GM19240 (cell line): Measurements from ENCODE around the gene PLEKHG2.
A peak's percentile ranks its signal among the peaks of the same experiment; 100 is the strongest.

Experiments
- DNase-seq: peaks from one replicate; pipeline ENCODE4 v3.0.0; 2011; ENCODE audit warnings: low spot score; ENCODE audit not compliant: insufficient read length

Gene PLEKHG2

DNA sequence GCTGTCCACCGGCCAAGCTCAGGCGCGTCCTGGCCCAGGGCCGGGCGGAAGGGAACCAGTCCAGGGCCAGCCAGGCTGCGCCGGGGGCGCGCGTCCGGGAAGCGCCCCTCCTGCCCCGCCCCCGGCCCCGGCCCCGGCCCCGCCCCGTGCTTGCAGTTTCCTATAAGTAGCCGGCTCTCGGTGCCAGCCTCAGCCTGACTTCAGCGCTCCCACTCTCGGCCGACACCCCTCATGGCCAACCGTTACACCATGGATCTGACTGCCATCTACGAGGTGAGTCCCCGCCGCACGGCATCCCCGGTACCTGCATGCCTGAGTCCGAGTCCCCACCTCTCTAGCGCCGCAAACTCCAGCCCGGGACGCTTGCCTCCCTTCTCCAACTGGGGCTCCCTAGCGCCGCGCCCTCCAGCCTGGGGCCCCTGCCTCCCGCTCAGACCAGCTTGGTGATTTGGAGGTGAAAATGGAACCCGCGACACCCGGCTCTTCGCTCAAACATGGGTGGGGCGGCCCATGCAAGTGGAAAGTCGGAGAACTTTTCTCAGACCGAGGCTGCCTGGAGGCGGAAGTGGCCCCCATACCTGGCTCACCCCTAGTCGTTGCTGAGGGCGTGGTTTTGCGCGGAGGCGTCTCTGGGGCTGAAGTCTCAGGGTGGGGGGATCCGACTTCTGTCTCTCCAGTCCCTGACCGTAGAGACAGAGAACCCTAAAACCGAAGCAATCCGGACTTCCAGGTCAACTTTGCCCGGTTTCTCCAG, 5.6 kb upstream of the PLEKHG2 start, which contains the start of gene ZFP36:
Gene ZFP36, plus strand, starts transcription at position 192 of the 754 bp plus-strand sequence. Its CDS starts 58 bp downstream, at position 250.
- peak; percentile 43 for DNase-seq

DNA sequence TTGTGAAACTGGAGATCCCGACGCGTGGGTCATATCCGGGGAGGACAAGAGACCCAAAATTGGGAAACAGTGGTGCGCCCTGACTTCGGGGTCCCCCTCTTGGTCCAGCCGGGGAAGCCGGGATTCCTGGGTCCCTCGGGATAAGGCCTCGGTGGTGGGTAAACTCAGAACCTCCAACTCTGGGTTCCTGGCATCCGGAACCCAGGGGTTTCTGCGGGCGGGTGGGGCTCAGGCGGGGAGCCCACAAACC, 5.1 kb upstream of the PLEKHG2 start:
- no peak for DNase-seq

DNA sequence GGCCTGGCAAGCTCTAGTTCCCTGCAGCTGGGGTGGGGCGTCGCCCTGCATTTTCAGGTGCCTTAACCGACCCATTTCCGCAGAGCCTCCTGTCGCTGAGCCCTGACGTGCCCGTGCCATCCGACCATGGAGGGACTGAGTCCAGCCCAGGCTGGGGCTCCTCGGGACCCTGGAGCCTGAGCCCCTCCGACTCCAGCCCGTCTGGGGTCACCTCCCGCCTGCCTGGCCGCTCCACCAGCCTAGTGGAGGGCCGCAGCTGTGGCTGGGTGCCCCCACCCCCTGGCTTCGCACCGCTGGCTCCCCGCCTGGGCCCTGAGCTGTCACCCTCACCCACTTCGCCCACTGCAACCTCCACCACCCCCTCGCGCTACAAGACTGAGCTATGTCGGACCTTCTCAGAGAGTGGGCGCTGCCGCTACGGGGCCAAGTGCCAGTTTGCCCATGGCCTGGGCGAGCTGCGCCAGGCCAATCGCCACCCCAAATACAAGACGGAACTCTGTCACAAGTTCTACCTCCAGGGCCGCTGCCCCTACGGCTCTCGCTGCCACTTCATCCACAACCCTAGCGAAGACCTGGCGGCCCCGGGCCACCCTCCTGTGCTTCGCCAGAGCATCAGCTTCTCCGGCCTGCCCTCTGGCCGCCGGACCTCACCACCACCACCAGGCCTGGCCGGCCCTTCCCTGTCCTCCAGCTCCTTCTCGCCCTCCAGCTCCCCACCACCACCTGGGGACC, 4.6 kb upstream of the PLEKHG2 start:
- DNase-seq: no peak

DNA sequence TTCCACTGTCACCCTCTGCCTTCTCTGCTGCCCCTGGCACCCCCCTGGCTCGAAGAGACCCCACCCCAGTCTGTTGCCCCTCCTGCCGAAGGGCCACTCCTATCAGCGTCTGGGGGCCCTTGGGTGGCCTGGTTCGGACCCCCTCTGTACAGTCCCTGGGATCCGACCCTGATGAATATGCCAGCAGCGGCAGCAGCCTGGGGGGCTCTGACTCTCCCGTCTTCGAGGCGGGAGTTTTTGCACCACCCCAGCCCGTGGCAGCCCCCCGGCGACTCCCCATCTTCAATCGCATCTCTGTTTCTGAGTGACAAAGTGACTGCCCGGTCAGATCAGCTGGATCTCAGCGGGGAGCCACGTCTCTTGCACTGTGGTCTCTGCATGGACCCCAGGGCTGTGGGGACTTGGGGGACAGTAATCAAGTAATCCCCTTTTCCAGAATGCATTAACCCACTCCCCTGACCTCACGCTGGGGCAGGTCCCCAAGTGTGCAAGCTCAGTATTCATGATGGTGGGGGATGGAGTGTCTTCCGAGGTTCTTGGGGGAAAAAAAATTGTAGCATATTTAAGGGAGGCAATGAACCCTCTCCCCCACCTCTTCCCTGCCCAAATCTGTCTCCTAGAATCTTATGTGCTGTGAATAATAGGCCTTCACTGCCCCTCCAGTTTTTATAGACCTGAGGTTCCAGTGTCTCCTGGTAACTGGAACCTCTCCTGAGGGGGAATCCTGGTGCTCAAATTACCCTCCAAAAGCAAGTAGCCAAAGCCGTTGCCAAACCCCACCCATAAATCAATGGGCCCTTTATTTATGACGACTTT, 3.9 kb upstream of the PLEKHG2 start:
- DNase-seq: no peak

DNA sequence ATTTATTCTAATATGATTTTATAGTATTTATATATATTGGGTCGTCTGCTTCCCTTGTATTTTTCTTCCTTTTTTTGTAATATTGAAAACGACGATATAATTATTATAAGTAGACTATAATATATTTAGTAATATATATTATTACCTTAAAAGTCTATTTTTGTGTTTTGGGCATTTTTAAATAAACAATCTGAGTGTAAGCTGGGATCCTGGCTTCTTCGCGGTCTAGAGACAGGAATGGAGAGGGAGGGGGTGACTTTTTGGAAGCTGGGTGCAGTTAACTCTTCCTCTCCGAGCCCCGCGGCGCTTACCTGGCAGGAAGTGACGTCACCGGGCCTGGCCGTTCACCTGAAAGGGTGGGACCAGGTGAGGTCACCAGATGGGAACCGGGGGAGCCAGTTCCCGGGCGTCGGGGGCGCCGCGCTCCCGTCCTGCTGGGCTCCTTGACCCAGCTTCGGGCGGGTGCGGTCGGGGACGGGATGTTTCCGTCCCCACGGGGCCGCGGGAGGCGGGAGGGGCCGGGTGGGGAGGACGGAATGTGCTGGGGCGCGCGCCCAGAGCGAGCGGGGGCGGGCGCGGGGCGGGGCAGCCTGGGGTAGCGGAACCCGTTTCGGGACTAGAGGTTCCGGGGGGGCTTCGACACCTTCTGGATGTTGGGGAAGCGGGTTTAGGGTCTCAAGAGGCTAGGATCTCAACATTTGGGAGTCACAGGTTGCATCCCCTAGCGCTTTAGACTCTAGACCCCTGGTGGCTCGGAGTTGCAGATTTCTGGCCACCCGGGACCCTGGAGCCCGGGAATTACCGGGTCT, 3.1 kb upstream of the PLEKHG2 start:
- no peak for DNase-seq

DNA sequence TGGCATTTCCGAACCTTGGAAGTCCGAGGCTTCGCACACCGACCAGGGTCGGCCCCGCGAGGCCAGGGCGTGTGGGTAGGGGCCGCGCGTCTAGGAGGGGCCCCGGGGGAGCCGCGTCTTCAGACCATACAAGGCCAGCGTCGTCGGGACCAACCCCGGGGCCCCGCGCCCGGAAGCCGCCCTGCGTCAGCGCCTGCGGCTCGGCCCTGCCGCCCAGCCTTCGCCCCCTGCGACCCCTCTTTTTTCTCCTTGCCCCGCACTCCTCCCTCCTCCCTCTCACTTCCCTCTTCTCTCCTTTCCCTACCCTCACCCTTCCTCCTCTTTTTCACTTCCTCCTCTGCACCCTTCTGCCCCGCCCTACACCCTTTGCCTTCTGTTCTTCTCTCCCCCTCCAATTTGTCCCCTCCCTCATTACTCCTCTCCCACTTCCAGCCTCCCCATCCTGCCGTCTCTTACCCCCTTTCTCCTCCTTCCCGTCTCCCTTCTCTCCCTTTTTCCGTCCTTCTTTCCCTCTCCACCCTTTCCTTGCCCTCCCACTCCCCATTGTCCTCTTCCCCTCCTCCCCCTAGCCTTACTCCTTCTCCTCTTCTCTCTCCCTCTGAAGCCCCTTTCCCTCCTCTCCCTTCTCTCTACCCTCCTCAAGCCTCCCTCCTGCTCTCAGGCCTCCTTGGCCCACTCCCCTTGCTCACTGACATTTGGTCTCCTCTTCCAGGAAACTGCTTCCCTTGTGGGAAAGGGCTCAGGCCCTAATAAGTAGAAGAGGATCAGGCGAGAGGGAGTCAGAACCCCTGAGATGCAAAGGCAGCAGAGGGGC, 2.2 kb upstream of the PLEKHG2 start:
- DNase-seq: no peak

DNA sequence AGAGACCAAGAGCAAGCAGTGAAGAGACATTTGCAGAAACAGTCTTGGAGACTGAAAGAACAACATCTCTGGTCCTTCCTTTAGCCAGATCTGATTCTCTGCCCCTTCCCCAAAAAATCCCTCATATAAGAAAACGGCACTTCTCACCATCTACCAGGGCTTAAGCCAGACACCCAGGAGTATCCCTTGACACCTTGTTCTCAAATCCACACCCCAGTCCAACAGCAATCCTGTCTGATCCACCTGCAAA, 1.7 kb upstream of the PLEKHG2 start:
- DNase-seq: no peak

DNA sequence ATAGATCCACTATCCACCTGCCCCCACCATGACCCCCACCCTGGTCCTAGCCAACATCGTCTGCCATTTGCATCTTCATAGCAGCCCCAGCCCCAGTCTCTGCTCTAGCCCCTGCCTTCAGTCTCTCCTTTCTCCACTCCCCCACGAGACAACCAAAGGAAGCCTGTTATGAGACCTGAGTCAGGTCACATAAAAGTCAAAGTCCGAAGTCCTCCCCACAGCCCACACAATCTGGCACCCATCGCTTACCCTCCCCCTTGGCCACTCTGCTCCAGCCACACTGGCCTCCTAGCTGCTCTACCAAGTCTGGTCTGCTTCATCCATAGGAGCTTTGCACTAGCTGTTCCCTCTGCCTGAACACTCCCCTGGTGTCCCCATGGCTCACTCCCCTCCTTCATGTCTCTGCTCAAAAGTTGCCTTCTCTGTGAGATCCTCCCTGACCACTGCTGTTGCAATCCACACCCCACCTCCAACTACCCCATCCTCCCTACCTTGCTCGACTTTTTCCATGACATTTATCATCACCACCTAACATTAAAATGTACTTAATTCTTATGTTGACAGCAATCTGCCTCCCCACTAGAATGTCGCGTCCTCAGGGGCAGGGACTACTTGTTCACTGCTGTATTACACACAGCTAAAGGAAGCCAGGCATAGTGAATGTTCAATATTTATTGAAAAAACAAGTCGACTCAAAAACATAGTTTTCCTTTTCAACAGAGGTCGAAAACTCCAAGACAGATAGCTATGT, 1.2 kb upstream of the PLEKHG2 start:
- no peak for DNase-seq

DNA sequence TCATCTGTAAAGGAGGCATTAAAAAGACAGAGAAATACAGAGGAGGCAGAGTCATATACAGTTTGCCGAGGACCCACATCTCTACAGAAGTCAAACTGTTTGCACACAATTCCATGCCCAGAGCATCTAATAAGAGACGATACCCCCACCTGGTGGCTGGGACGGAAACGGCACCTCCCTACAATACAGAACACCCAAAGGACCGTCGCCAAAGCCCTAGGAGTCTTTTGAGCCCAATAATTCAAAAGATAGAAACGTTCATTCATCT, 703 bp upstream of the PLEKHG2 start:
- DNase-seq: peak; percentile 60

DNA sequence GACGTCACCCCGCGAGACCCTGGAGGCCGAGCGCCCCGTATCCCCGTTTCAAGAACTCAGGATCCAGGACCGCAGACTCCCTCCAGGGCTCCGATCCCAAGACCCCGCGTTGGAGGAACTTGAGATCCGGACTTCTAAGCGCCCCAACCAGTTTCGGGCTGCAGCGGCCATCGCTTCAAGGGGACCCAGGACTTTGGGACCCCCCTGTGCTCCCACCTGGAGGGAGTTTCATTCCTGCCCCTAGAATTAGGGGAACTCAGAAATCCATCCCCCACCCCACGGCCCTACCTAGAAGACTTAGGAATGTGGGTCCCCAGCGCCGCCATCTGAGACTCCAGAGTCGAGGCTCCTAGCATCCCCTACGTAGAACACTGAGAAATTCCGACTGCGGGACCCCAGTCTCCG, 400 bp downstream of the PLEKHG2 start:
- no peak for DNase-seq

DNA sequence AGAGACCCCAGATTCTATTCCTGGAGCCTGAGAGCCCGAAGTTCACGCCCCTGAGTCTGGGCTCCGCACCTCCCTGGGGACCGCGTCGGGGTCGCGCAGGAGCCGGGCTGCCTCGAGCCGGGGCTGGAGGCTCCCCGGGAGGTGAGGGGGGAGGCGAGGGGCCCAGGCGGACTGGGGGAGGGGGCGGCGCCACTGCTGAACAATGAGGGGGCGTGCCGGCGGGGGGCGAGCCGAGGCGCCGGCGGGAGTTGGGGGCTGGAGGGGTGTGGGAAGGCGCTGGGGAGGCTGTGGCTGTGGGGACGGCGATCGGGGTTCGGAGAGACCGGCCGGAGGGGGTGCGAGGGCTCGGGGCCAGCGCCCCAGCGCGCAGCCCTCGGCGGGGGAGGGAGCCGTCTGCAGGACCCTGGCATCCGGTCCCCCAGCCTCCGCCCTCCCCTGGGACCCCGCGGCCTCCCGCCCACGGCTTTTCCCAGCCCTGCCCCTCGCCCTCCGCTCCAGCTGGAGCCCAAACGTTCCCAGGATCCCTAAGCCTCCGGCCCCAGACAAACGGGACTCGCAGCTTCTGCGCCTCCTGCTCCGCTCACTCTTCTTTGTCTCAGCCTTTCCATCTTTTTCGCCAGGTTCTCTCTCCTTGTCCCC, 922 bp downstream of the PLEKHG2 start:
- DNase-seq: no peak

DNA sequence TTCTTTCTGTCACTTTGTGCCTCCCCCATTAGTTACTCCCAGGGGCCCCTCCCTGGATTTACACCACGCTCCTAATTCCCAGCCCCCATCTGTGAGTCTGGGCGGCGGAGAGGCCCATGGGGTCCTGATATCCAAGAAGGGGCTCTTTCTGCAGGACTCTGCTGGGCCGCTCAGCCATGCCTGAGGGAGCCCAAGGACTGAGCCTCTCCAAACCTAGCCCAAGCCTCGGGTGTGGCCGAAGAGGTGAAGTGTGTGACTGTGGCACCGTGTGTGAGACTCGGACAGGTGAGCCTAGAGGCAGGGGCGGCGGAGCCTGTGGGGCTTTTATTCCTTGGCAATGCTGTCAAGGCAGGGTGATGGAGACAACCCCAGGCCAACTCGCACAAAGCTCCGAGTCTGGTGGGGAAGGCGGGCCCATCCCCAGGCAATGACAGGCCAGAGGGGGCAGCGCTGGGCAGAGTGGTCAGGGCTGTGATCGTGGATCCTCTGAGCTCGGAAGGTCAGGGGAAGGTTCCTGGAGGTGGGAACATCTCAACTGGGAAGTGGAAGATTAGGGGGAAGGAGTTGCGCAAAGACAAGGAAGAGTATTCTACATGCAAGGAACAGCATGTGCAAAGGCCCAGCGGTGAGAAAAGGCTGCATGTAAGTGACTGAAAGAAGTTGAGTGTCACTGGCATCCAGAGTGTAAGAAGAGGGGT, 1.6 kb downstream of the PLEKHG2 start:
- DNase-seq: no peak

DNA sequence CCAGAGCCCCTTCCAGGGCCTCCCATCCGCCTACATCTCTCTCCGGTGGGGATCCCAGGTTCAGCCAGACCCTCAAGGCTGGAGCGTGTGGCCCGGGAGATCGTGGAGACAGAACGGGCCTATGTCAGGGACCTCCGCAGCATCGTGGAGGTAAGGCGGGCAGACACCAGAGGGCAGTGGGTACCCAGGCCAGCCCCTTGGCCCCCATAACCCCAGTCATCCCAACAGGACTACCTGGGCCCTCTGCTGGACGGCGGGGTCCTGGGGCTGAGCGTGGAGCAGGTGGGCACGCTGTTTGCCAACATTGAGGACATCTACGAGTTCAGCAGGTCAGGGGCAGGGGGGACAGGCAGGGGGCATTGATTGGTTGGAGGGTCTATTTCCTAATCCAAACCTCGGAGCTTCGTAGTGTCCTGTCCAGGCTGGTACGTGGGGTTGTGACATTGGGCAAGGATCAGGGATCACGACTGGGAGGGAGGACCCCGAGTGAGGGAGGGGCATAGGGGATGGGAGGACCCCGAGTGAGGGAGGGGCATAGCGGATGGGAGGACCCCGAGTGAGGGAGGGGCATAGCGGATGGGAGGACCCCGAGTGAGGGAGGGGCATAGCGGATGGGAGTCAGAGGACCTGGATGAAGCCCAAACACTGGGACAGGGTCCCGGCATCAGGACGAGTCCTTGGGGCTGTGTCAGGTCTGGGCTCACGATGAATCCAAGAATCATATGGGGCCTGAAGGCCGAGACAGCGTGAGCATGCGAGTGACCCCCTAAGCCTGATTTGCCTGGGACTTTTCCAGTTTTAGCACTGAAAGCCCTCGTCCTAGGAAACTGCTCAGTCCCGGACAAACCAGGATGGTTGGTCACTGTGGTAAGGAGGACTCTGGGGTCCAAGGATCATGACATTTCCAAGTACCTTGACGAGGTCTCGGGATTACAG, 2.9 kb downstream of the PLEKHG2 start:
- no peak for DNase-seq

DNA sequence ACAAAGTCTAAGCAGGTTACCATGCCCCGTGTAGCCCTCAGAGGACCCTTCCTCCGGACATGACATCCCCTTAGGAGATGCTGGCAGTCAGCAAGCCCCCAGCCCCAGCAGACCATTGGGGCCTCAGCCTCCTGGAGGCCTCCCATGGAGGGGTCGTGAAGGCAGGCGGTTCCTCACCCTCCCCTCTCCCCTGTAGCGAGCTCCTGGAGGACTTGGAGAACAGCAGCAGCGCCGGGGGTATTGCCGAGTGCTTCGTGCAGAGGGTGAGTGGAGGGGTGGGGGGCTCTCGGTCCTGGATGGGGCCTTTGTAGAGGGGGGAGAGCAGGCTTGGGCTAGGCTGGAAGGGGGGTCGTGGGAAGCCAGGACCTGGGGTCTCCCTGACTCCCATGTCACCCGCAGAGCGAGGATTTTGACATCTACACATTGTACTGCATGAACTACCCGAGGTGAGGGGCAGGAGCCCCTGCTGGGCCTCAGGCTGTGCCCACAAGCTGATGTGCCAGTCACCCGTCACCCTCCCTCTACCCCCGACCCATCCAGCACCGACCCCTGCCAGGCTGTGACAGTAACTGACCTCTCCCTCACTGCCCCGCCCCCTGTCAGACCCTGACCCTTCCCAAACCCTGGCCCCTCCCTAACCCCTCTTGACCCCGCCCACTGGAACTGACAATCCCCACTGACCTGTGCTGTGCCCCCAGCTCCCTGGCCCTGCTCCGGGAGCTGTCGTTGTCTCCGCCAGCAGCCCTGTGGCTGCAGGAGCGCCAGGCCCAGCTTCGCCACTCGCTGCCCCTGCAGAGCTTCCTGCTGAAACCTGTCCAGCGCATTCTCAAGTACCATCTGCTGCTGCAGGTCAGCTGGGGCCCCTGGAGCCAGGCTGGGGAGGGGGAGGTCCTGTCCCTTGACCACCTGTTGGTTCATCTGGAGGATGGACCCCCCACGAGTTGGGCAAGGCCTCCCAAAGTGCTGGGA, 4.0 kb downstream of the PLEKHG2 start:
- no peak for DNase-seq

DNA sequence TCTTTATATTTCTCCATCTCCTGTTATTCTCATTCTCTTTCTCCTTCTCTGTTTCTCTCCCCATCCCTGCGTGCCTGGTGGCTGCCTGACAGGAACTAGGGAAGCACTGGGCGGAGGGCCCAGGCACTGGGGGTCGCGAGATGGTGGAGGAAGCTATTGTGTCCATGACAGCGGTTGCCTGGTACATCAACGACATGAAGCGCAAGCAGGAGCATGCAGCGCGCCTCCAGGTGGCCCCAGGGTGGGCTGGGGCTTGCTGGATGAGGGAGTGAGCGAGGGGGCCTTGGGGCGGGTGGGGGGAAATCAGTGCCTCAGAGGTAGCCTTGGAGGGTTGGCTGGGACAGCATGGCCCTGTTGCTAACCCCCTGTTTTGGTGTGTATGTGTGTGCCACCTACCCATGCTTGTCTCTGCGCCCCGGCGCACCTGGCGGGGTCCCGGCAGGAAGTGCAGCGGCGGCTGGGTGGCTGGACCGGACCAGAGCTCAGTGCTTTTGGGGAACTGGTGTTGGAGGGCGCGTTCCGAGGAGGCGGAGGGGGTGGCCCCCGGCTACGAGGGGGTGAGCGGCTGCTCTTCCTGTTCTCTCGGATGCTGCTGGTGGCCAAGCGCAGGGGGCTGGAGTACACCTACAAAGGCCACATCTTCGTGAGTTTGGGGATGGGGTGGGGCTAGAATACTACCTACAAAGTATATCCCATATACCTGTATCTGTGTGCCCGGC, 5.2 kb downstream of the PLEKHG2 start:
- no peak for DNase-seq

DNA sequence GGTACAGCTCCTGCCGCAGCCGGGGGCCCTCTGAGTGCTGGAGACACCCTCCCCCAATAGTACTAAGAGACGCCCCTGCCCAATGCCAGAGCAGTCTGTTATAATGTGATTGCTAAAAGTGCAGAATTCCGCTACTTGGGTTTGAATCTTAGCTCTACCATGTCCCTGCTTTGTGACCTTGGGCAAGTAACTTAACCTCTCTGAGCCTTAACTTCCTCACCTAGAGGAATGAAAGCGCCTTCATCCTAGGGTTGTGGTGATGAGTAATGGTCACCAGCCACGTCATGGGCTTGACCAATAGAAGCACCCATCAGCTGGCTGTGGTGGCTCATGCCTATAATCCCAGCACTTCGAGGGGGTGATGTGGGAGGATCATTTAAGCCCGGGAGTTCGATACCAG, 6.5 kb downstream of the PLEKHG2 start:
- no peak for DNase-seq
